Central memory CD8-positive, alpha-beta T cell (primary cell): ENCODE data around the gene SFMBT1.
"Not testable (repeated sequence)": the region's sequence is repeated elsewhere in the genome, so short reads cannot be mapped to it uniquely, and the experiment has no call there.

ENCODE experiments used
- ATAC-seq: fragments of 150-1000 bp; cut with Tn5 transposase; replicated peaks from 2 replicates; pipeline ENCODE4 v1.10.0; 2022; ENCODE audit warnings: mild to moderate bottlenecking, moderate FRiP score, moderate number of reproducible peaks; ENCODE audit not compliant: poor library complexity, severe bottlenecking; ENCODE audit errors: extremely low read depth
- DNase-seq, 2 donors: peaks; one replicate each; pipeline ENCODE4 v3.0.0; 2021; ENCODE audit warnings: low spot score in 2 of 2
- H3K27ac Mint-ChIP-seq: one replicate; pipeline ENCODE4 v1.8.0; 2022; ENCODE audit warnings: low read depth, mild to moderate bottlenecking, moderate library complexity, mixed read lengths
- H3K27me3 Mint-ChIP-seq: one replicate; pipeline ENCODE4 v1.8.0; 2022; ENCODE audit warnings: mixed read lengths
- H3K36me3 Mint-ChIP-seq: one replicate; pipeline ENCODE4 v1.8.0; 2022; ENCODE audit warnings: mild to moderate bottlenecking, moderate library complexity, mixed read lengths; ENCODE audit not compliant: insufficient read depth
- H3K4me1 Mint-ChIP-seq: one replicate; pipeline ENCODE4 v1.8.0; 2022; ENCODE audit warnings: mixed read lengths
- H3K4me3 Mint-ChIP-seq: one replicate; pipeline ENCODE4 v1.8.0; 2022; ENCODE audit warnings: mild to moderate bottlenecking, moderate library complexity, mixed read lengths
- H3K9me3 Mint-ChIP-seq: one replicate; pipeline ENCODE4 v1.8.0; 2022; ENCODE audit warnings: mixed read lengths

SFMBT1 gene

GRCh38 chr3:53069422-53070068 is 23.7 kb upstream of the SFMBT1 start:
- Mint-ChIP-seq H3K4me3 (no peak overlapping the region), H3K27ac (peak overlapping the region; percentile 56), H3K4me1 (peaks cover 15% of the 10 kb centered on the region), H3K9me3 (no peaks in the 10 kb centered on the region), H3K27me3 (peaks cover 18% of the 10 kb centered on the region), H3K36me3 (peaks cover 1% of the 10 kb centered on the region)
- ATAC-seq (no peak), DNase-seq (no peak)

GRCh38 chr3:53068176-53068575 is 22.3 kb upstream of the SFMBT1 start:
- no peak overlapping the region for H3K27ac Mint-ChIP-seq
- no peaks in the 10 kb centered on the region for H3K36me3 Mint-ChIP-seq
- ATAC-seq (no peak), DNase-seq (no peak)
- H3K4me1 Mint-ChIP-seq = peaks cover 11% of the 10 kb centered on the region
- H3K27me3 Mint-ChIP-seq = peaks cover 24% of the 10 kb centered on the region
- H3K4me3 Mint-ChIP-seq = no peak overlapping the region
- H3K9me3 Mint-ChIP-seq = no peaks in the 10 kb centered on the region

GRCh38 chr3:53067567-53067966 is 21.7 kb upstream of the SFMBT1 start:
- Mint-ChIP-seq H3K4me1 (peaks cover 5% of the 10 kb centered on the region), H3K9me3 (no peaks in the 10 kb centered on the region), H3K27ac (no peak overlapping the region), H3K4me3 (no peak overlapping the region), H3K36me3 (no peaks in the 10 kb centered on the region), H3K27me3 (peaks cover 24% of the 10 kb centered on the region)
- DNase-seq = no peak
- no peak for ATAC-seq

GRCh38 chr3:53065841-53066480 is 20.1 kb upstream of the SFMBT1 start:
- Mint-ChIP-seq H3K9me3 (no peaks in the 10 kb centered on the region), H3K27me3 (peaks cover 24% of the 10 kb centered on the region), H3K36me3 (no peaks in the 10 kb centered on the region), H3K4me1 (no peaks in the 10 kb centered on the region), H3K4me3 (no peak overlapping the region), H3K27ac (no peak overlapping the region)
- no peak for DNase-seq
- no peak for ATAC-seq

- Mint-ChIP-seq H3K9me3 (no peaks in the 10 kb centered on the region), H3K36me3 (no peaks in the 10 kb centered on the region), H3K27ac (no peak overlapping the region), H3K27me3 (peaks cover 24% of the 10 kb centered on the region), H3K4me1 (no peaks in the 10 kb centered on the region), H3K4me3 (no peak overlapping the region)
- ATAC-seq (no peak), DNase-seq (no peak)
Measured at GRCh38 chr3:53062905-53063304, 17.0 kb upstream of the SFMBT1 start.

- Mint-ChIP-seq H3K27me3 (no peaks in the 10 kb centered on the region), H3K4me3 (no peak overlapping the region), H3K9me3 (no peaks in the 10 kb centered on the region), H3K4me1 (no peaks in the 10 kb centered on the region), H3K36me3 (no peaks in the 10 kb centered on the region), H3K27ac (no peak overlapping the region)
- ATAC-seq (no peak), DNase-seq (no peak)
Measured at GRCh38 chr3:53056442-53056841, 10.6 kb upstream of the SFMBT1 start.

- H3K4me1 Mint-ChIP-seq, H3K9me3 Mint-ChIP-seq, DNase-seq, H3K4me3 Mint-ChIP-seq, ATAC-seq, H3K27ac Mint-ChIP-seq, H3K36me3 Mint-ChIP-seq, H3K27me3 Mint-ChIP-seq: not testable (repeated sequence)
Measured at GRCh38 chr3:53054233-53054632, 8.4 kb upstream of the SFMBT1 start.

- DNase-seq = no peak
- ATAC-seq = no peak
- Mint-ChIP-seq H3K27me3 (no peaks in the 10 kb centered on the region), H3K4me1 (peaks cover 6% of the 10 kb centered on the region), H3K36me3 (peaks cover 3% of the 10 kb centered on the region), H3K27ac (no peak overlapping the region), H3K9me3 (no peaks in the 10 kb centered on the region), H3K4me3 (no peak overlapping the region)
Measured at GRCh38 chr3:53051929-53052328, 6.1 kb upstream of the SFMBT1 start.

GRCh38 chr3:53049987-53050386 is 4.1 kb upstream of the SFMBT1 start:
- DNase-seq = no peak
- Mint-ChIP-seq H3K4me1 (peaks cover 11% of the 10 kb centered on the region), H3K27ac (no peak overlapping the region), H3K36me3 (peaks cover 6% of the 10 kb centered on the region), H3K27me3 (no peaks in the 10 kb centered on the region), H3K4me3 (no peak overlapping the region), H3K9me3 (no peaks in the 10 kb centered on the region)
- ATAC-seq = no peak

GRCh38 chr3:53046171-53047170 is 598 bp upstream of the SFMBT1 start:
- H3K4me3 Mint-ChIP-seq = peak overlapping the region; percentile 84
- peaks cover 13% of the 10 kb centered on the region for H3K36me3 Mint-ChIP-seq
- H3K9me3 Mint-ChIP-seq = no peaks in the 10 kb centered on the region
- ATAC-seq (peak; percentile 57), DNase-seq (peak; percentile 47 to 48)
- no peaks in the 10 kb centered on the region for H3K27me3 Mint-ChIP-seq
- H3K27ac Mint-ChIP-seq = peak overlapping the region; percentile 90
- H3K4me1 Mint-ChIP-seq = peaks cover 19% of the 10 kb centered on the region

- peak overlapping the region; percentile 86 for H3K27ac Mint-ChIP-seq
- H3K9me3 Mint-ChIP-seq = no peaks in the 10 kb centered on the region
- H3K4me1 Mint-ChIP-seq = peaks cover 19% of the 10 kb centered on the region
- peaks cover 13% of the 10 kb centered on the region for H3K36me3 Mint-ChIP-seq
- DNase-seq = peak; percentile 24 to 30
- no peaks in the 10 kb centered on the region for H3K27me3 Mint-ChIP-seq
- H3K4me3 Mint-ChIP-seq = peak overlapping the region; percentile 90
- ATAC-seq = peak; percentile 44
Measured at GRCh38 chr3:53044711-53045517, 959 bp downstream of the SFMBT1 start.

GRCh38 chr3:53044371-53044710 is 1.5 kb downstream of the SFMBT1 start:
- Mint-ChIP-seq H3K9me3 (no peaks in the 10 kb centered on the region), H3K27ac (peak overlapping the region; percentile 86), H3K4me1 (peaks cover 19% of the 10 kb centered on the region), H3K27me3 (no peaks in the 10 kb centered on the region), H3K36me3 (peaks cover 13% of the 10 kb centered on the region), H3K4me3 (peak overlapping the region; percentile 90)
- no peak for ATAC-seq
- no peak for DNase-seq
